Panc1 (cell line): ENCODE data around the gene ZBTB7C. TPM values are rescaled to one million over a fixed set of nuclear protein-coding genes. Genes with fewer than 3 reads are reported as not detected.

ENCODE experiments used
- ATAC-seq: fragments of 200-7000 bp; cut with Tn5 transposase; 2 replicates; pipeline ENCODE4 v1.9.1; 2020; ENCODE audit warnings: mild to moderate bottlenecking, moderate library complexity
- BruUV-seq: library from RNA; stranded (reverse); fragments of 400-500 nt; replicated peaks from 2 replicates; lab custom pipeline; 2021; lab: Mats Ljungman, UMichigan
- CTCF ChIA-PET: fragments of 300-600 bp; sonication (Branson Sonifier 250); formaldehyde crosslinking; loops from one replicate; lab custom pipeline; 2022; ENCODE audit warnings: antibody characterized with exemption; lab: Charles Lee
- POLR2A ChIA-PET: fragments of 300-600 bp; sonication (Branson Sonifier 250); formaldehyde crosslinking; loops from one replicate; lab custom pipeline; 2022; ENCODE audit warnings: antibody characterized with exemption; lab: Charles Lee
- DNase-seq: peaks from one replicate; pipeline ENCODE4 v3.0.0-alpha.2; 2010; ENCODE audit warnings: low read depth, low spot score
- H3K27ac ChIP-seq: 2 replicates; pipeline ENCODE4 v1.5.1; 2011; ENCODE audit warnings: mild to moderate bottlenecking, low read length, inconsistent platforms
- H3K27me3 ChIP-seq: fragments of 200-500 bp; sonication (Bioruptor generic); 2 replicates; pipeline ENCODE4 v1.6.0; 2014; ENCODE audit warnings: low read length, inconsistent platforms; ENCODE audit not compliant: control insufficient read depth, insufficient read depth
- H3K36me3 ChIP-seq: fragments of 200-500 bp; sonication (Bioruptor generic); 2 replicates; pipeline ENCODE4 v1.5.1; 2014; ENCODE audit warnings: inconsistent platforms, mild to moderate bottlenecking, low read length, moderate library complexity; ENCODE audit not compliant: control insufficient read depth, insufficient read depth
- H3K4me1 ChIP-seq: 2 replicates; pipeline ENCODE4 v1.5.1; 2011; ENCODE audit warnings: inconsistent platforms, mild to moderate bottlenecking, low read length, moderate library complexity; ENCODE audit not compliant: control insufficient read depth, insufficient read depth
- H3K4me3 ChIP-seq, 2 experiments: 2 replicates each; pipeline ENCODE4 v1.5.1; 2011 to 2012; ENCODE audit warnings: low read depth in 2 of 2, low read length in 2 of 2, mild to moderate bottlenecking in 2 of 2, inconsistent platforms in 1 of 2, moderate library complexity in 1 of 2
- H3K9me3 ChIP-seq: fragments of 200-500 bp; sonication (Bioruptor generic); 2 replicates; pipeline ENCODE4 v1.5.1; 2014; ENCODE audit warnings: low read depth, mild to moderate bottlenecking, inconsistent platforms, low read length, moderate library complexity; ENCODE audit not compliant: control insufficient read depth, insufficient read depth
- CTCF ChIP-seq: fragments of 450-650 bp; IDR thresholded peaks from 2 replicates; pipeline ENCODE4 v1.5.1; 2017; ENCODE audit warnings: mild to moderate bottlenecking
- POLR2AphosphoS5 ChIP-seq: IDR thresholded peaks from 2 replicates; pipeline ENCODE4 v1.6.1; 2012; ENCODE audit warnings: mild to moderate bottlenecking, low read depth, low read length, moderate library complexity
- REST ChIP-seq, 2 experiments: IDR thresholded peaks; 2 replicates each; pipeline ENCODE4 v1.6.1; 2011 to 2012; ENCODE audit warnings: low read depth in 2 of 2, control low read depth in 1 of 2, low read length in 1 of 2, mild to moderate bottlenecking in 1 of 2, moderate library complexity in 1 of 2; ENCODE audit not compliant: insufficient read depth in 1 of 2
- SIN3A ChIP-seq: IDR thresholded peaks from 2 replicates; pipeline ENCODE4 v1.6.1; 2012; ENCODE audit warnings: low read depth, mild to moderate bottlenecking, low read length, moderate library complexity, borderline replicate concordance; ENCODE audit not compliant: insufficient read depth
- TCF7L2 ChIP-seq: IDR thresholded peaks from 2 replicates; pipeline ENCODE4 v1.6.1; 2011; ENCODE audit warnings: mild to moderate bottlenecking, low read depth, low read length, inconsistent platforms
- in situ Hi-C: cut with HindIII; loops from 2 replicates; pipeline ENCODE4 v1.10.0; 2016; ENCODE audit warnings: low sequenced_read_pairs, low pct_unique_long_range_greater_than_20kb
- intact Hi-C: fragments of 100-400 bp; cut with micrococcal nuclease; formaldehyde crosslinking; loops from one replicate; pipeline ENCODE4 v1.10.0; 2022; ENCODE audit not compliant: unreplicated experiment
- total RNA-seq: library from RNA; stranded (reverse); gene quantifications from one replicate; pipeline ENCODE4 v1.2.1, GENCODE V29; 2021; ENCODE audit not compliant: unreplicated experiment

ZBTB7C gene
- total RNA-seq, 1 experiment from 2014 or later = 0.03 TPM

GRCh38 chr18:48123941-48124340 lies 285.2 kb downstream of the ZBTB7C start:
- Histone ChIP-seq H3K4me1 (no peaks in the 10 kb centered on the region), H3K9me3 (no peaks in the 10 kb centered on the region), H3K27me3 (no peaks in the 10 kb centered on the region), H3K36me3 (no peaks in the 10 kb centered on the region), H3K27ac (no peak overlapping the region), H3K4me3 (no peak overlapping the region)
- no peak for ATAC-seq
- BruUV-seq = no TSS peak
- CTCF ChIA-PET = no interaction called here
- no peak for DNase-seq
- intact Hi-C loops = no loop called here
- TF ChIP-seq SIN3A (no peak), TCF7L2 (no peak), CTCF (no peak), REST (IDR thresholded peaks at IDR 0.05; ENCODE audit: insufficient read depth in 1 of 2, low read depth in 2 of 2, low read length in 1 of 2) (no peak), POLR2AphosphoS5 (no peak)
- in situ Hi-C loops = no loop called here
- POLR2A ChIA-PET = no interaction called here

GRCh38 chr18:48123324-48123723 lies 285.9 kb downstream of the ZBTB7C start:
- H3K4me3 ChIP-seq = no peak overlapping the region
- BruUV-seq = no TSS peak
- H3K27me3 ChIP-seq = no peaks in the 10 kb centered on the region; the same call in 1 of the 2 replicates
- no peaks in the 10 kb centered on the region for H3K9me3 ChIP-seq
- POLR2A ChIA-PET = no interaction called here
- H3K27ac ChIP-seq = no peak overlapping the region
- intact Hi-C loops (no loop called here), in situ Hi-C loops (no loop called here)
- DNase-seq (no peak), ATAC-seq (no peak)
- TF ChIP-seq TCF7L2 = no peak
- TF ChIP-seq CTCF = no peak
- TF ChIP-seq SIN3A = no peak
- CTCF ChIA-PET = no interaction called here
- no peaks in the 10 kb centered on the region for H3K36me3 ChIP-seq
- no peaks in the 10 kb centered on the region for H3K4me1 ChIP-seq
